GM21619 (cell line): ENCODE results near the gene NME9.

ENCODE experiments used
- ATAC-seq: cut with Tn5 transposase; IDR thresholded peaks from one replicate; pipeline ENCODE4 v1.9.1; 2021; ENCODE audit not compliant: unreplicated experiment

The NME9 gene

DNA sequence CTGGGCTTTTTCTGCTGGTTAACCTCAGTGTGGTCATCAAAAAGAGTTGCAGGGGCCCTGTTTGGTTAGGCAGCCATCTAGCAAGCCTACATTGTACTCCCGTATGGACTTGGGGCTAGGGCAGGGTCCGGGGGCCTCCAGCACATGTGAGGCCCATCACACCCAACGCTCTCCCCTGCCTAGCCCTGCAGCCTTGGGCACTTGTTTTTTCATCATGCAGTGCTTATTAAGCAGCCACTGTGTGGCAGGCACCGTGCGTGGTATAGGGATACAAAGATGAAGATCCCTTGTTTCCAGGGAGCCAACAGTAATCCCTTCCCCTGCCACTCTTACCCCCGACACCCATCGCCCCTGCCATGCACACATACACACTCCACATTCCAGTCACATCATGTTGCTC lies 32.9 kb upstream of the NME9 start:
- ATAC-seq, result no peak

DNA sequence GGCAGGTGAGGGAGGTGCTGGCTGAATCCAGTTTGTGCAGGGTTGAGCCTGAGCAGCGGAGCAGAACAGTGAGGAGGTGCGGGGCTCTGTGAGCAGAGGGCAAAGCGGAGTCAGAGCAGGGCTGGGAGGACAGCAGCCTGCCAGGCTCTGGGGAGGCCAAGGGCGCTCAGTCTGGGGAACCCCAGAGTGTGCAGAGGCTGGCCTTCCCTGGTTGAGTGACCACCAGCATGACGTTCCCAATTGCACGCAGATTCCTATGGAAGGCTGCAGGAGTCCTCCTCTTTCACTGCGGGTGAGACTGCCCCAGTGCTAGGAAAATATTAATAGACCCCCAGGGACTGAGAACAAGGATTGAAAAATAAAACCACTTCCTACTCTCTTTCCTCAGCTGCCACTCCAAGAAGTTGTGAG lies 31.9 kb upstream of the NME9 start:
- no peak for ATAC-seq

DNA sequence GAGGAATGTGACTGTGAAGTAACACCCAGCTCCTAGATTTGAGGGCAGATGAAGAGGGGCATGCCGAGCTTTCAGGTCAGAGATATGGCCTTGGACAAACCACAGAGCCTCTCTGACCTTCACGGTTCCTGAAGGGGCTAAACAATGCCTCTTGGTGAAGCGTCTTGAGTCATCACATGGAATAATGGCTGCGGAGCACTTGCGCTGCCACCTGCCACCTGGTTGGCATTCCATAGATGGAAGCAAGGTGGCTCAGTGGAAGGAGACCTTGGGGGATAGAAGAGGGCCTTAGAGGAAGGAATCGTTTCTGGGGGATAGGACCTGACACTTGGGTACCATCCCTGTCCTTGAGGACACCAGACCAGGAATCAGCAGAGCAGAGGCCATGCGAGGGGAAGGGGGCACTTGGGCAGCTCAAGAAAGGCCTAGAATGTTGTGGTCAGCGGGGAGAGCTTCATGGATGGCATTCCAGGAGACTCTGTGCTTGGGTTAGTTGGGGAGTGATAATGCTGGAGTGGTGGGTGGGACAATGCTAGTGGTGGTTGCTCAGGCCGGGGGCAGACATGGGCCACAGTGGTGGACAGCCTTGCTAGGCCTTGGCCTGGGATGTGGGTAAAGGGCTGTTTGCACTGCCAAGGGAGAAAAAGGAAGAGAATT lies 31.3 kb upstream of the NME9 start:
- ATAC-seq, result no peak

DNA sequence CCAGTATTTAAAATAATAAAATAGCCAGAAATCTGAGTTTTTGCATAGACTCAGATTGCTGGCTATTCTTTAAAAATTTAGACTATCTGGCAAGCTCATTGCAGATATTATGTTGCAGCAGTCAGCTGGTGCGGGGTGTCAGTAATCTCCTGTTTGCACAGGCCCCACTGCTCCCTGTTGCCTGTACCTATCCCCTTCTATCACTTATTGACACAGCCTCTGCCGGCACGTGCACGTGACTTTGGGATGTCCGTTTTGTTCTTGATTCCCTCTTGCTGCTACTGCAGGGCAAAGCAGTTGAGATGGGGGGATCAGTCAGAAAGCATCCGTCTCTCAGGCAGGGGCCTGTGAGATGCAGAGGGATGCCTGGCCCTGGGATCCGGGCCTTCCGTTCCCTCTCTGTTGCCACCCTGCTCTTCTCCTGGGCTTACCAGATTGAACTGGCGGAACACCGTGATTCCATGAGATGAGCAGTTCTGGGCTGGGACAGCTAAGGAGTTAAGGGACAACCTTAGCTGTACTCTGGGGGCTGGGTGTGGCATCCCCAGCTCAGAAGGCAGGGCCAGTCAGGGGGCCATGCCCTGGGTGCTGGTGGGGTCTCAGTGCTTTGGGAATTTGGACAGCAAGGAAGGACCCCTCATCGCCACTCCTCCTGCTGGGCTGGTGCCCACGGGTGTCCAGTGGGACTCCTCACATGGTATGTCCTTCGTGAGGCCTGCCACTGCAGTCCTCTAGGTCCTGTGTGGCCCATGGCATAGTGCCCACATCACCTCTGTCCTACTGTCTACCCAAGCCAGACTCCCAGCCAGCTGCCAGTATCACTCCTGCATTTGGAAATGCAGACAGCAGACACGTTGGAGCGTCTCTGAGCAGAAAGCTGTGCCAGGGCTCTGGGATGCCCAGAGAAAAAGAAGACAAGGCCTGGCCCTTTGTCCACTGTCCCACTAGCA lies 30.5 kb upstream of the NME9 start:
- ATAC-seq, result no peak

DNA sequence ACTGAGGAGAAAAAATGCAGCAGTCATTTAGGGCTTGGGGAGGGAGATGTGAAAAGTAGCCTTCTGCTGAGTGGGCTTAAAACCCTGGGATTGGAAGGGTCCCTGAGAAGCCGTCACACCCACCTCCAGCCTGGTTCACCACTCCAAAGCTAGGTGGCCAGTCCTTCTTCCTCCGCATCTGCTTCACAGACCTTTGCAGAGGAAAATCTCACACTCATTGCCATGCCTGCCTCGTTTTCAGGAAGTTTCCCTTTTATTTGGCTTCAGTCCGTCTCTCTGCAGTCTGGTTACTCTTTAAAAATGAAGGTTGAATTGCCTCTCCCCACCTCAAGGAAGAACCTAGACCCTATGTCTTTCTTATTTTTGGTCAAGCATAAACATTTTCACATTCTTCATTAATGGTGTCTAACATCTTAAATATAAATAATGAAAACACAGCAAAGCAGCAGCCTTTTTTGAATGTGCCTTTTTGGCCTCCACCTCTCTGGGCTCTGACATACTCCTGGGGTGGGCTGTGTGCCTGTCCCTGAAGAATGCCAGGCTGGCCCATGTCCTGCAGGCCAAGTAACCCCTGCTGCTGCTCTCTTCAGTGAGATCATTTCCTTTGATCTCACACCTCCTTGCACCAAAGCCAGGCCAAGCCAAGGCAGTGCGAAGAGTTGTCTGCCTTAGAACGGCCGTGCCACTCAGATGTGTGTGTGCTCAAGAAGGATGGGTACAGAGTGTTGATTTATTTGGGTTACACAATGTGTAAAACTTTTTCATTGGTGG lies 29.7 kb upstream of the NME9 start:
- no peak for ATAC-seq

DNA sequence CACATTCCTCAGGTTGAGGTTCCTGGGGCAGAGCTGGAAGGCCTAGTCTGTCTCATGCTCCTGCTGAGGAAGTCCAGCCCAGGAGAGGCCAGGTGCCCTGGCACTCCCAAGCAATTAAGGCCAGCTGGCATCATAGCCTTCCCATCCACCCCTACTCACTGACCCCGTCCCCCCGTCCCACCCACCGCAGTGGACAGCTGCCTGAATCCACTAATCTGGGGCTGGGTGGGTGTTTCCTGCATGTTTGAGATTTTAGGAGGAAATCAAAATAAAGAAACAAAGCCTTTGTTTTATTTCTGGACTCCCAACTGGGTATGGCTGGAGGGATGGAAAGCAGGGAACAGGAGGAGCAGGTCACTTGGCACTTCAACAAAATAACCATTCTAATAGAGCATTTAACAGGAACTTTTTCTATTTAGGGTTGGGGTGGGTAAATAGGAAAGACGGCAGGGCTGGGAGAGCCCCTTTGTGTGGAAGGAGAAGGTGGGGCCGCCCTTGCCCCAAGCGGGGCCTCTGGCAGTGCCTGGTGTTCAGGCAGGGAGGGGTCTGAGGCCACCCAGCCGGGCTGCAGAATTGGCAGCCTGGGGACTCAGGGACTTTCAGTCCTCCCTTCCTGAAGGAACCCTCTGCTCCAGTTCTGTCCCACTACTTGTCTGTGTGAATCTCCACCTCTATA lies 27.2 kb upstream of the NME9 start:
- ATAC-seq, result no peak

DNA sequence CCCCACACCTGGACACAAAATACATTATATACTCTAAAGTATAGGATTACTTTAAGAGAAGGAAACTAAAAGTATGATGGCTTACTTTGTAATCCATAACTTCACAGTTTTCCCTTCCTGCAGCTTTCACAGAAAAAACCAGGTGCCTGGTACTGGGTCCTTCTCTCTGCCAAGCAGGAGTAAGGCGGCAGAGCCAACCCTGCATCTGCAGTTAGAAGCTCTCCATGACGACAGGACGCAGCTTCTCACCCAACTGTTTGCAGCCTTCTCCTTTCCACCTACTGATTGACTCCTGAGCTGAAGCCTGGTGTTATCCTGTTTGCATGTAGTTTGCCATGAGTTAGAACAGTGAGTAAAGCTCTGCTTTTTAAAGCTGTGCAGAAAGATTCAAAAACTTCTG lies 25.4 kb upstream of the NME9 start:
- no peak for ATAC-seq

DNA sequence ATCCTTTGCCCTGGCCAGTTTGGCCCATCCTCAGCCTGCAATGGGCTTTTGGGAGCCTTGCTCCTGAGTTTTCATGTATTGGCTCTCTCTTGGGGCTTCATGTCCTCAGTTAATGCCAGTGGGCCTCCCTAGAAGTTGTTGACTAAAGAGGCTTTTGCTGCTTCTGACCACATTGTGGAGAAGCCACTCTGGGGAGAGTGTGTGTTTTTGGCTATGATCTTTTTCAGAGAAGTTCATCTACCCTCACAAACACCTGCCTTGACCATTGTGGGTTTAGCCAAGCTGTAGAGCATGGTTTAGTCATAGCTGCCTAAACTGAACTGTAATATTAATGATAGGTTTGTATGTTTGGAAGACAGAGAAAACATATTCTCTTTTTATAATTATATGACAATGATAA lies 24.7 kb upstream of the NME9 start:
- ATAC-seq, result no peak

DNA sequence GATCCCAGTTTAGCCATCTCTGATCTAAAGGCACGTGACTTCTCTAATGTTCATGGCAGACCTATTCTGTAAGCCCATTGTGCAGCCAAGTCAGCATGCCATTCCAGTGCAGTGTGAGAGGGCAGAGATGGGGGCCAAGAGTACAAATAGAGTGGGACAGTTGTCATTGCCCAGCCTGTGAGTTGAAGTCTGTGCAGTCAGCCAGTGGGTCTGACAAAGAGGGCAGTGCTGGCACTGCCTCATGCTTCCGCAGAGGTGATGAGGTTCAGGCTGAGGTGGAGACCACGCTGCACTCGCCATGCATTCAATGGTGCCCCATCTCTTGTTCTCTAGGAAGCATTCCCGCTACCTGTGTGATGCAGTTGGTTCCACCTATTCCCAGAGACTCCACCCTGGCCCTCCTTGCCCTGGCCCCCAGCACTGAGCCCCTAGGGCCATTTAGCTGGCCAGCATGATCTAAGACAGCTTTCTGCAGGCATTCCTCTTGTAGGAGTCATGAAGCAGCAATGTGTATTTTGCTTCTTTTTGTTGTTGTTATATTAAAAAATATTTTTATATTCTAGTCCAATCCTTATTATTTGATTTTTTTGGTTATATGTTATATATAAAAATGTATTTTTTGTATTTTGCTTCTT lies 22.4 kb upstream of the NME9 start:
- ATAC-seq, result no peak

DNA sequence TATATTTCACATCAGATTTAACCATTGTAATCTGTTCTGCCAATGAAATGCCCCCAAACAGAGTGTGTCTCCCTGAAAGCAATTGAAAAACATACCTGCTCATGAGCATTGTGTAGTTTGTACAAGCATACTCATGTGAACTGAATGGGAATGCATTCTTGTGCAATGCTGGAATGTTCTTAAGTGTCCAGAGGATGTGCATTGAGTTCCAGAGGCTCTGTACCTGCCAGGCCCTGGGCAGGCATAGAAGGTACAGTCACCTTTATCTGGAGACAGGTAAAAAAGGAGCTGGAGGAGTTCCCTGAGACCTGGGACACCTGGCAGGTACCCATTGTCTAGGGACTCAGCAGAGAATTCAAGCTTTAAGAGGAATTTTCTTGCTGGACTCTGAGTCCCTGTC lies 21.5 kb upstream of the NME9 start:
- ATAC-seq, result no peak

DNA sequence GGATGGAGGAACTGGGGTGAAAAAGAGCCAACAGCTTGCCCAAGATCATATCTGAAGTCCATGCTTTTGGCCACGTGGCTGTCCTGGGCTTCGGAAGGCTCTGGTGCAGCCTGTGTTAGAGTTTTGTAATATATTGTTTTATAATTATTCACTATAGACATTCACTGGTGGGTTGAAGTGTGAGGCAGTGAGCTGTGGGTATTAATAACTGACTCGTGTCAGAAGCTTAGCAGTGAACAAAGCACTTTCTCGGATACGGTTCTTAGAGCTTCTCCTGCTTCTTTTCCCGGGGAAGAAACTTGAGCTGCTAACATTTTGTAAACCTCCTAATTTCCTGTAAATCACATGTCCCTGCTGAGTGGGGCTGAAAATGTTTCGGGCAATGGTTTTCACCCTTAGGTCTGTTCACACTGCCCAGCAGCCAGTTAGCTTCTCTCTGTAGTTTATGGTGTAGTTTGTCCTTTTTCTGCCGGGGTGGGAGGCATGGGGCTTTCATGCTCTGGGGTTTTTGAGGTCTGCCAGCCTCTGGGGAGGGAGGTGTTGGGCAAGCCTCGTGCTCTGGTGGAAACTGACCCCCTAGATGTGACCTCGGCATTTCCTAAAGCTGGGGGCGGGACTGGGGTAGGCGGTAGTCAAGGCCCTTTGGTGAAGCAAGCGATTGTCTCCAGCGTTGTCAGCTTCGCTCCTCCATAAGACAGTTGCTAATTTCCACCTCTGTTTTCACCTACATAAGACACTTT lies 20.4 kb upstream of the NME9 start:
- no peak for ATAC-seq

DNA sequence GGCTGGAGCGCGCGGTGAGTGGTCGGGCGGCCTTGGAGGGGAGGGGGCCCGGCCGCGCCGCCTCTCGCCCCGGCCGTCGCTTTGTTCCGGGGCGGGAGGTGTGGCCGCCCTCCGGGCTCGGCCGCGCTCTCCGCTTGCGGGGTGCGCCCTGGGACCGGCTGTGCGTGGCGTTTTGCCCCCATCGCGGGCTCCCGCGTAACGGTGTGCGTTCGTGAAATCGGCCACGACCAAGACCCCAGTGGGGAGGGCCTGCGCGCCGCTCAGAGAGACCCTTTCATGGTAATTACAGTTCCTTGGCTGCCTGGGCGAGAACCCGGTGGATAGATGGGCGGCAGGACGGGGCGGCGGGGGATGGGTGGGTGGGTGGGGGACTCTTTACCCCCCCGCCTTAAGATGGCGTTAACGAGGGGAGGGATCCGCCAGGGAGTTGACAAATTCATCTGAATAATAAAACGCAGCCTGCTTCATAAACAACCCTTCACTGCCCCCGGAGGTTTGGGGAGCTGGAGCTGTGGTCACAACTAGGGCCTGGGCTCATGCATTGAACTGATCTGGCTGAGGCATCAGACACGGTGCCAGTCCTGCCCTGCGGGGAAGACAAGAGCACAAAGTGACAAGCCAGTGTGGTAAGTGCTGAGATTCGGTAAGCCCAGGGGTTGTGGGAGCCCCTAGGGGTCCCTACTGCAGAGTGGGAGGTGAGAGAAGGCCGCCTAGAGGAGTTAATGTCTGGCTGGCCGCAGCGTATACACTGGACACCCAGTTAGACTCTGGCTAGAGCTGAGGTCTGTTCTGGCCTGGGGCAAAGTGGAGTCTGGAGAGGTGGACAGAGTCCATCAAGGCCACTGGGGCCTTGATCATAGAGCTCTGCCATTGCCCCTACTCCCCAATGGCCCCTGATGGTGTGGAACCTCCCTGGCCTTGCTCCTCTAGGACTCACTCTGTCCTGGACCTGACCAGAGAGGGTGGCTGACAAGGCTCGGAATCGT lies 19.4 kb upstream of the NME9 start:
- ATAC-seq, result no peak

DNA sequence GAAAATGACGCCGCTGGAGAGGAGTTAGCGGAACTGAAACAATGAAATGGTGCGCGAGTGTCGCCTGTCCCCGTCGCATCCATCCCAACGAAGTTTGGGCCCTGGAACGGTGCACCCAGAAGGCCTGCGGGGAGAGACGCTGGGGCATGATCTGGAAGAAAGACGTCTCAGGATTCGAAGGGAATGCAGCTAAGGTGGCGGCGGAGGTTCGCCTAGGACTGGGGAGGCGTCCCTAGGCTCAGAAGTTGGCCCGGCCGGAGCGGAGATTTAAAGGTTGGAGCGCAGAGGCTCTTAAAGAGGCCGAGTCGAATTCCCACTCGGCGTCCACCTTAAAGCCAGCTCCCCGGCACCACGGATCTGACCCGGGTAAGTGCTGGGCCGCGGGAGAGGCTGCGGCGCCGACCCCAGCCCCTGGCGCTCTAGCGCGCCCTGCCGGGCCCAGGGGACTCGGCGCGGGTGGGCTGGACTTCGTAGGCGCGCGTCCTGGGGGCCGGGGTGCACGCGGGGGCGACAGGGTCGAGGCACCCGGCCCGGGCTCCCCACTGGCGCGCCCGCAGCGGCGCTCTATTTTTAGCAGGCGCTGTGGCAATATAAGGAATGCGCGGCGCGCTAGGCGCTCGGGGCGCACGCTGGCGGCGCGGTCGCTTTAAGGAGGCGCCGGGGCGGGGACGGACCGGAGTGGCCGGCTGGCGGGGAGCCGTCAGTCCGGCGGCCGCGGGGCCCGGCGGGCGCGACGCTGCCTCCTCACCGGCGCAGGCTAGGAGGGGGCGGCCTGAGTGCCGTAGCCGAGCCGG lies 18.5 kb upstream of the NME9 start, which contains the start of gene MRAS:
MRAS (plus strand) TSS at position 620 of the 794 bp plus-strand sequence. CDS start 24,305 bp downstream, outside the sequence.
- ATAC-seq, result no peak

DNA sequence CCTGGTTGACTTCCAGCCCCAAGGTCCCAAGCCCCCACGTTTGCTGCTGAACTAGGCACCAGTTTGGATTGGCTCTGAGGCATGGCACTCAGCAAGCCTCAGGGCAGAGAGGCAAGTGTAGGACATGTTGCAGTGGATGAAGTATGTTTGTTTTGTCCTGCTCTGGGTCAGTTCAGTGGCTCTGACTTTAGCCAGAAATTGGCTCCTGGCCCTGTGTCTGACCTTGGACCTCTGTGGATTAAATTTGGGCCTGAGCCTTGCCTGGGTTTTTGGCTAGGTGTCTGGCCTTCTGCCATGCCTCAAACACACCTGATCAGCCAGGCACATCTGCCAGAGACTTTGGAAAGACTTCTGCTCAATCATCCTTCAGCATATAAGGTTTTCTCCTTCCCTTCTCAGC lies 15.1 kb upstream of the NME9 start:
- ATAC-seq, result no peak

DNA sequence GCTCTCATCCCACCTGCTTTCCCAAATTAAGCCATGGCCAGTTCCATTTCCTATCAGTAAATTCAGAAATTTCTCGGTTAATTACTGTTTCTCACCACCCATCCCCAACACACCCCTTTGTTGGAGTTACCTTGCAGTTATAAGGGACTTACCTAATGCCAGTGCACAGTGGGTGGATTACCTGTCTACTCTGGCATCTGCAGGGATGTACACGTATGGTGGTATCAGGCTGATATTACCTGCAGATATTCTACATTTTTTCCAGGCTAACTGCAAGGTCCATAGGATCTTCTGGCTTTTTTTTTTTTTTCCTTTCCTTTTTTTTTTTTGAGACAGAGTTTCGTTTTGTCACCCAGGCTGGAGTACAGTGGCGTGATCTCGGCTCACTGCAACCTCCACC lies 10.9 kb upstream of the NME9 start:
- ATAC-seq, result no peak

DNA sequence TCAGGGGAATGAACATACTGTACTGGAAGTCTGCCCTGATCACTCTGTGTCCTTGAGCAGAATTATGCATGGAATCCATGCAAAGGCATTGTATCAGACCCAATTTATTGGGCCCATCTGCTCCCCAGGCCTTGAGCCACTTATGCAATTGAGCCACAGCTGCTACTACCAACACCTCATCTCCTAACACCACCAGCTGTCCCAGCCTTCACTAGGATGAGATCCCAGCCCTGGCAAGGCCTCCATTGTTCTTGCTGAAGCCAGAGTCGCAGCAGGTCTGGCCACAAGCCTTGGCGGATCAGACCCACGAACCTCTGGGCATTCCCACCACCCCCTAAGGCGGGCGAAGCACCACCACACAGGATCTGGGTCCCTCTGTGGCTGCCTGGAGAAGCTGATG lies 9.2 kb upstream of the NME9 start:
- no peak for ATAC-seq

DNA sequence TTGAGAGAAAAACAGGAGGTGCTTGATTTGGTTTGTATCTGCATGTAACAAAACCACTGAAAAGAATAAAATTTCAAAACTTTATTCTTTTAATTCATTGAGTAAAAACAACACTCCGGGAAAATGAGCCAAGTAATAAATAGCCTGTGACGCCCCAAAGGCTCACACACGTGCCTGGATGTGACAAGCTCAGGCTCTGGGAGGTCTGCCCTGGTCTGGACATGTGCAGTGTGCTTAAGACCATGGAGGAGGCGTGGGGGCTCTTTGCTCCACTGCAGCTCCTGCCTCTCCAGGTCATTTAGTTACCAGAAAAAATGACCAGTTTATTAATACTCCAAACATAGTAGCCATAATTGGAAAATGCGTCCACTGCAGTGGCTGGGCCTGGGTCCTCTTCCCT lies 8.6 kb upstream of the NME9 start:
- no peak for ATAC-seq

DNA sequence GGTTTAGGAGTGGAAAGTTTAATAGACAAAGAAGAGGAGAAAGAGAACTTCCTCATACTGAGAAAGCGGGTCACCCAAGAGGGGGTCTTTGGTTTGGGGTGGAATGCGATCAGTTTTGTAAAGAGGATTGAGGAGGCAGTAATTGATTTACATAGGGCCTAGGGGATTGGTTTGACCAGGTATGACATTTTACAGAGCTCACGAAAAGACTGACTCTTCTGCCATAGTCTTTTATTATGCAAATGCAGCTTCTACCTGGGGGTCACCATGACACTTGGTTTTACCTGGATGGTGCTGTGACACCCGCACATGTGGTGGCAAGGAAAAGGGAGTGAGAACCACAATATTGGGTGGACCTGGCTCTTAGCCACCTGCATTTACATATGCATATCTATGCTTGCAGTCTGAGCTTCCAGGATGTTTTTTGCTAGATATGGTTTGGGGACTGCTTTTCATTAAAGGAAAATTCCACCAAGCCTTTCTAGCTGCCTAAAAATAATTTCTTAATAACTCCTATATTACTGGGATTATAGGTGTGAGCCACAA lies 6.9 kb upstream of the NME9 start:
- ATAC-seq, result no peak
